ENCODE measurements around the gene STX8.
A peak's percentile ranks its signal among the peaks of the same experiment; 100 is the strongest.
"Not testable (repeated sequence)": the region's sequence is repeated elsewhere in the genome, so short reads cannot be mapped to it uniquely, and the experiment has no call there.

The STX8 gene

DNA sequence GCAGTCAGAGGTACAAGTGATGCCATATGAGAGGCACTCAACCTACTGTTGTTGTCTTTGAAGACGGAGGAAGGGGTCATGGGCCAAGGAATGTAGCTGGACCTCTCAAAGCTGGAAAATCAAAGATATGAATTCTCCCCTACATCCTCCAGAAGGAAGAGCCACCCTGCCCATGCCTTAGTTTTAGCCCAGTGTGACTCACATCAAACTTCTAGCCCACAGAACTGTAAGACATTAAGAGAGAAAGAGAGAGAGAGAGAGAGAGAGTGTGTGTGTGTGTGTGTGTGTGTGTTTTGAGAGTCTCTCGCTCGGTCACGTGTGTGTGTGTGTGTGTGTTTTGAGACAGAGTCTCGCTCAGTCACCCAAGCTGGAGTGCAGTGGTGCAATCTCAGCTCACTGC is 87.1 kb downstream of the STX8 start:
- peak; percentile 45 for DNase-seq

DNA sequence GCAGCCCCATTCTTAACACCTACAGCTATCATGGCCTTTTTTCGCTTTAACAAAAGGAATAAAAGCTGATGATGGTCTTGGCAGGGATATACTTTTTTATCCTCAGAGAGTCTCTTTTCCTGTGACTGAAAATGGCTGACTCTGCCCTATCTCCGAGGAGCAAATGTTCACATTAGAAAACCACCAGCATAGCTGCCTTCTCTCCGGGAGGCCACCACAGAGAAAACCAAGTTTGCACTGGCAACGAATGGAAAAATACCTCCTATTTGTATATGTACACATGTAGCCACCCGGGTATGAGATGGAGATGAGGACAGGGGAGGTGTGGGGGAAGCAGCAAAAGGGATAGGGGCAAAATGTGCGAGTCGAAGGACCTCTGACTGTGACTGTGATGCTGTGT is 88.2 kb downstream of the STX8 start:
- DNase-seq = peak; percentile 47

DNA sequence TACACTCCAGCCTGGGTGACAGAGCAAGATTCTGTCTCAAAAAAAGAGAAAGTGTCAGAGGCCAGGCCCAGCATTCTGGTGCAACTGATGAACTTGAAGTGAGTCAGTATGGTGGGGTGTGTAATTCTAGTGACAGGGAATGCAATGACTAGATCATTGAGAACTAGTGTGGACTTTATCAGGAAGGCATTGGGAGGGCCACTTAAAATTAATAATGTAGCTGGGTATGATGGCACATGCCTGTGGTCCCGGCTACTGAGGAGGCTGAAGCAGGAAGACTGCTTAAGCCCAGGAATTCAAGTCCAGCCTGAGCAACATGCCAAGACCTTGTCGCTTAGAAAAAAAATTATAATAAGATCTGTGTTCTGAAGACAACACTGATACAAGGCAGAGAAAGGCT is 90.8 kb downstream of the STX8 start:
- peak; percentile 57 for DNase-seq

DNA sequence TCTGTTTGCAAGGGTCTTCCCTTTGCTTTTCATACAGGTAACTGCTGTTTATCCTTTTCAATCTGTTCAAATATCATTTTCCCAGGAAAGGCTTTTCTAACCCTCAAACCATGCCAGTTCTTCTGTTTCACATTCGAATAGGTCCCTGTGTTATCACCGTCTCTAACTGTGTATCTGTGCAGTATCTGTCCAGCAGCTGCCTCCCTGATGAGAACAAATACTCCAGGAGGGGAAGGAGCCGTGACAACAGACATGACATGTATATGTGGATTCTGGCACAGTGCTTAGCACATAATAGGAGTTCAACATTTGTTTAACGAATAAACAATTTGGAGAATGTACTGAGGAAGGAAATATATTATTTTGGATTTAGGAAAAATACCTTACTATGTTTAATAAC is 95.7 kb downstream of the STX8 start:
- no peak for DNase-seq

DNA sequence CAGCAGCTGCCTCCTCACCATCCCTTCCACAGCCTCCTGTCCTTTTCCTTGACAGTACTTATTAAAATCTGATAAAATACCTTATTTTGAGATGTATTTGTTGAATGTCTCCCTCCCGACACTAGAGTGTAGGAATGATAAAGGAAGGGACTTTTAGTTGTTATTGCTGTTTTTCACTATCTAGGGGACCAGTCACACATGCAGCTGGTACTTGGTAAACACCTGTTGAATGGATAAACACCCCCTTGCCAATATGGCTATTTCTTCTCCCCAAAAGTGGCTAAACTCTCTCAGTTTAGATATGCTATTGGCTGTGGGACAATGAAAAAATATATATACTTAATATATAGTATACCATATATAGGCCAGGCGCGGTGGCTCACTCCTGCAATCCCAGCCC is 96.7 kb downstream of the STX8 start:
- no peak for DNase-seq

DNA sequence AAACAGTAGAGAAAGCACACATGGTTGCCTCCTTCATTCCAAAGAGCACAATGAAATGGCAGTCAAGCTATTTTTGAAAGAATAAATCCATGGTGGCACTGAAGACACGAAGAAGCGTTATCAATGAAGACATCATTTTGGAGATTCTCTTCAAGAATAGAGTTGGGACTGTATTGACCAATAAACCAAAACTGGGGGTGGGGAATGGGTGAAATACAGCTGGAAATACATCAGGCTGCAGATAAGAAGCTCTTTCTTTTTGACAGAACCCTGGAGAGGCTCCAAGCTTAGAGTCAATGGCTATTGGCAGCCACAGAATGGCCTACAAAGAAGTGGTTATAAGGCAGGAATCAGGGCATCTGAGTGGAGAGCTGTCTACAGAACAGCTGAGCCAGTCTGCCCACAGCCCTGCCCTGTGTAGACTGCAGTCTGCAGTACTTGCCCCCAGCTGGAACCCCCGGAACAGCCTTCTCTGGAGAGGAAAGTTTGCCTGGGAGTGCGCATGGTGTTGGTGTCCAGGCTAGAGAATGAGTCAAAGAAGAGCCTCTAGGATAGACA is 100.4 kb downstream of the STX8 start:
- DNase-seq = peak; percentile 45

DNA sequence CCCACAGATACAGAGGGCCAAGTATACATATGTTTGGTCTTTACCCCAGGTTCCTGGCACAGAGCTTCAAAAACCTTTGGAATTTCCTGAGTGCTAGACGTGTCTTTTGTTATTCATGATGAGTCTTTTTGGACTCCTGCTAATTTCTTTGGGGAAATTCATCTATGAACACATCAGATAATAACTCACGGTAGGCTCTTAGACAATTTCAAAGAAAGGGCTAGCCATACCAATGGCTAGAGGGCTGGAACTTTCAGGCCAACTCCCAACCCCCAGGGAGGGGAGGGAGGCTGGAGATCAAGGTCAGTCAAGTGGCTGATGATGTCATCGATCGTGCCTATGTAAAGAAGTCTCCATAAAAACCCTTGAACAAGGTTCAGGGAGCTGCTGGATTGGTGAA is 101.9 kb downstream of the STX8 start:
- peak; percentile 94 for DNase-seq

DNA sequence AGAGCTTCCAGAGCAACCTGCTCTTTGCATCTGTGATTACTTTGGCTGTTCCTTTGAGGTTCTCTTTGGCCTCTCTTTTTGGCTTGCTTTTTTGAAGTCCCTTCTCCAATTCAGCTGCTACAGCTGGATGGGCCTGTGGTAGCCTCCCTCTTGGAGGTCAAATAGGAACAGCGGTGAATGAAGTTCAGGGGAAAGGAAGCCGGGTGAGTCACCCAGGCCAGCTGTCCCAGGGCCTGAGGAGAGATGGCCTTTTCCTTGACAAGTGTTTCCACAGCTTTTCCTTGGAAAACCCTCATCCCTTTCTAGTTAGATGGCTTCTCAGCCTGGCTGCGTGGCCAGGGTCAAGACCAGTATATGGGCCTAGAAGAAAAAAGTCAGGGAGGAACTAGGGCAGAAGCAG is 103.1 kb downstream of the STX8 start:
- DNase-seq = peak; percentile 56

DNA sequence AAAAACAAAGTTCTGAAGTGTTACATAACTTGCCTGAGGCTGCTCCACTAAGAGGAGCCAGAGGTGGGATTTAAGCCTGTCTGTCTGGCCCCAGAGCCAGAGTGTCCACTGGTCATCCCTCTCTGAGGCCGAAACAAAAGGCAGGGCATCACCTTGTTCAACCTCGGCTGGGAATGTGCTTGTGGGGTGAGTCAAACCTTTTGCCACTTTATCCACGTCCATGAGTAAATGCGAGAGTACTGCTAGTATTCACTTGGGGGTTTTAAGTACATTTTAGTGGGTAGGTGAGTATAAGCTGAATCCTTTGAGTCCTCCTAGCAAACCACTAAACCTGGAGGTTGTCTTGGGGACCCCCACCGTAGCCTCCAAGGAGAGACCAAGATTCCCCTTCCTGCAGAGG is 103.5 kb downstream of the STX8 start:
- peak; percentile 77 for DNase-seq

DNA sequence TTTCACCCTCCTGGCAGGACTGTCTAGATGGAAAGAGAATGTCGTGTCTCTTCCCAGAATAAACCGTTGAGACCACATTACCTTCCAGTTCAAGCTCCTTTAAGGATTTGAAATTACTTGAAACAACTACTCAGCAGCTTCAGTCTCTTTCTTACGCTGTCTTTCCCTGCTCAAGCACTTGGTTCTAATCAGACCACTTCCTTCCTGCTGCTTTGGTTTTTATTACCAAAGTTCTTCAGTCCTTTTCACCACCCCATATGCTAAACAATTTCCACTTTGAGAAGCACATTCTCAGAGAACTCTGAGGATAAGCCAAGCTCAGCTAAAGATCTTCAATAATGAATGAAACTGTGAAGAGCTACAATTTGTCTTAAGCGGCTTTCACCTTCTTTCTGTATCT is 105.4 kb downstream of the STX8 start:
- peak; percentile 41 for DNase-seq

DNA sequence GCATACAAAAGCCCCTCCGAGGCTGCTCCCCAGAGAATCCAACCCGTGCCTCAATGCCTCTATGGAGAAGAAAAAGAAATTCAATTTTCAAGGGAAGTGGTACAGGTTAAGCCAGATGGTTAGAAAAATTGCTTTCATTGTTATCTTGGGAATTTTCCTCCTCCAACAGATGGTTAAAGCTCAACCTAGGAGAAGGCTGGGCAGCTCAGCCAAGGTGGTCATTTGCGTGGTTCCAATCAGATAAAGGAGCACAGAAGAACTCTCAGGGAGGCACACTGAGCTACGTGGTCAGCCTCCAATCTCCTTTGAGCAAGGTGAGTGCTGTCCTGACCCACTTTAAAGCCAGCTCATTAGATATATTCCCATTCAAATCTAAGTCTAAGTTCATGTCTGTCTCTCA is 106.7 kb downstream of the STX8 start:
- no peak for DNase-seq

DNA sequence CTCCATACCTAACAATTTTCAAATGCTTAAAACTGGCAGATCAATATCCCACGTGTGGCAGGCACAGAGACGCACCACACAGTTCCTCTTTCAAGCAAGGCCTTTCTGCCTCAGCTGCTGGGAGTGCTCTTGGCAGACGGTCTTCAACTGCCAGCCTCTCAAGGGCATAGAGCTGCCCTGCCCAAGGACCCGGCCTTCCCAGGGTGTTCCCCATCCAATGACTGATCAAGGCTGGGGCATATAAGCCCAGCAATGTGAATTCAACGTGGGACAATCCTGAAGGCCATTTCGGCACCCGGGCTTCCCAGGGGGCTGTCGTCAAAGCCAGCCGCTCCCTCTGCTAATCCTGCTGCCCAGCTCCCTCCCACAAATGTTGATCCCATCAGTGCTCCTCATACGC is 107.1 kb downstream of the STX8 start:
- no peak for DNase-seq

DNA sequence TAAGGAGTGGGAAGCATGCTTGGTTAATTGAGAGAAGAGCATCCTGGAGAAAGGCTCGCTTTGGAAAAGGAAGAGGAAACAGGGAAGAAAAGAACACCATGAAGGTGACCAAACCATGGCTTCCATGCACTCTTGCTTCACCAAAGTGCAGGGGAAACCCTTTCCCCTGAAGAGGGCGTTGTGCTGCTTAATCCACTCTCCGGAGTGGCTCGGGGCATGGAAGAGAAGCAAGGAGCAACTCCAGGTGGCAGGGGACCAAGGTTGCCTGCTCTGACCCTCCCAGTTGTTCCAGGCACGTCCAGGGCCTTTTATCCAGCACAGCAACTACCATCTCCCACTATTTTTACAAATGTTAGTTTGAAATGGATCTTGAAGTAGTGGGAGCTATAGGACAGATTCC is 108.1 kb downstream of the STX8 start:
- DNase-seq = no peak

DNA sequence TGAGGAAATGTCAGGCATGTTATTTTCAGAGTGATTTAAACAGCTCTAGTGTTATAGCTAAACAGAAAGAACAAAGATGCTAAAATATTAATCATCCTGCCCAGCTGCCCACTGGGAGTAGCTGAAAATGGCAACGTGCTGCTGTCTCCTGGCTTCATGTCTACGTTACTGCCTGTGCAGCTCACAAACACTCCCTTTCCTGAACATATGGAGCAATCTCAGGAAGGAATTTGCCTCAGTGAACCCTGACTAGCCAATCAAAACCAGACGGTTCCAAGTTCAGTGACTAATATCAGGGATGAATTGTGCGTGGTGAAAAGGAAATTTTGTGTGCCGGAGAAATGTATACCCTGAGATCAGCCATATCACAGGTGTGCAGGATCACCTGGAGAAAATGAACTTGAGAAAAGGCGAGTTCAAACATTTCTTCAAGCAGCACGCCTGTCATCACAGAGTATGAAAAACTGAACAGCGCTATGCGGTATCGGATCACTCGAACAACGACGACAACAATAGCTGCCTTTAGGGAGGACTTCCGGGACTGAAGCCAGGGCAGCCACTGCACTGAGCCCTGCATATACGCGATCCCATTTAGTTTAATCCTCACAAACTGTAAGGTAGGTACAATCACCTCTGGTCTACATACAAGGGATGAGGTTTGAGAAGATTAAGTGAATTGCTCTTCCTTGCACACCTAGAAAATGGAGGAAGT is 110.3 kb downstream of the STX8 start:
- peak; percentile 90 for DNase-seq

DNA sequence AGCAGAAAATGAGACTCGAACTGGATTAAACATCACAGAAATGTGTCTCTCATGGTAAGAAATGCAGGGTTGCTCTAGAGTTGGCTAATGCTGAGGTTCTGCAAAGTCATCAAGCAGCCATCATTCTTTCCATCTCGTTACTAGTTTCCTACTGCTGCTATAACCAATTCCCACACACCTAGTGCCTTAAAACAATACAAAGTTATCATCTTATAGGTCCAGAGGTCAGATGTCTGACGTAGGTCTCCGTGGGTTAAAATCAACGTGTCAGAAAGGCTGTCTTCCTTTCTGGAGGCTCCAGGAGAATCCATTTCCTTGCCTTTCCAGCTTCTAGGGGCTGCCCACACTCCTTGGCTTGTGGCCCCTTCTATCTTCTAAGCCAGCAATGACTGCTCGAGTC is 118.6 kb downstream of the STX8 start:
- DNase-seq = no peak

DNA sequence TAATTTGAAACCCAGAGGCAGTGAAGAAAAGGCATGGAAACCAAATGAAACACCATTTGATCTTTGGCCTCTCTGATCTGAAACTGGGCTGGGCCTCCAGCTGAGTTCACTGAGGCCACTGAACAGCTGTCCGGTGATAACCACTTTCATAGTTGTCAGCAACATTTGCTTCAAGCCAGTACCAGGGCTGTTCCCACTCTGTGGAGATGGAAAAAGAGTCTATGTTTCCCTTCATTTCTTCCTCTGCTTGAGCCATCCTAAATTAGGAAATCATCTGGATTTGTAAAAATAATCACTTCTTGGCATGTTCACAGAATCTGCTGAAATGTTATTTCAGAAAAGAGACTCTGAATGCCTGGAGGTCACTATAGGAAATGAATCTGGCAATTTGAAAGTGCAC is 119.3 kb downstream of the STX8 start:
- no peak for DNase-seq

DNA sequence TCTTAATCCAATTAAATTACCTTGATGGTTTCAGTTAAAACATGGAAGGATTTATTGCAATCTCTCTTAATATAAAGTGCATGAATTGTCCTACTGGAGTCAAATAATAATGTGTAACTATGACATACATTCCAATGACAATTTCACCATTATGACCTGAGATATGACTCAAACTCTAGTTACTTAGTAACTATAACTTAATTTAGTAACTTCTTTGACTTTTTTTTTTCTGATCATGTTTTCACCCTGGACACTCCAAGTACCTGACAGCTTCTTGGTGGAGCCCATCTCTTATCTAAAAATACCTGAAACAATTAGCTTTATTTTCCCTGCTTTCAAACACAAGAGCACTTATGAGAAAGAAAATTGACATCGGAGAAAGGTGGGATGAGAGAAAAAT is 123.7 kb downstream of the STX8 start:
- DNase-seq = no peak

DNA sequence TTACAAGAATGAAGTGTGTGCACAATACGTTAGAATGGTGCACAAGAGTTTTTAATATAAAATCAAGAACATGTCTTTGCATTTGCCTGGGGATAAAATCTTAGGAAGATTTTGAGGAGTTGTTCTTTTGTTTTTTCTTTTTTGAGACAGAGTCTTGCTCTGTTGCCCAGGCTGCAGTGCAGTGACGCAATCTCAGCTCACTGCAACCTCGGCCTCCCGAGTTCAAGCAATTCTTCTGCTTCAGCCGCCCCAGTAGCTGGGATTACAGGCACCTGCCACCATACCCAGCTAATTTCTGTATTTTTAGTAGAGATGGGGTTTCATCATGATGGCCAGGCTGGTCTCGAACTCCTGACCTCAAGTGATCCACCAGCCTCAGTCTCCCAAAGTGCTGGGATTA is 128.3 kb downstream of the STX8 start:
- not testable (repeated sequence) for DNase-seq

DNA sequence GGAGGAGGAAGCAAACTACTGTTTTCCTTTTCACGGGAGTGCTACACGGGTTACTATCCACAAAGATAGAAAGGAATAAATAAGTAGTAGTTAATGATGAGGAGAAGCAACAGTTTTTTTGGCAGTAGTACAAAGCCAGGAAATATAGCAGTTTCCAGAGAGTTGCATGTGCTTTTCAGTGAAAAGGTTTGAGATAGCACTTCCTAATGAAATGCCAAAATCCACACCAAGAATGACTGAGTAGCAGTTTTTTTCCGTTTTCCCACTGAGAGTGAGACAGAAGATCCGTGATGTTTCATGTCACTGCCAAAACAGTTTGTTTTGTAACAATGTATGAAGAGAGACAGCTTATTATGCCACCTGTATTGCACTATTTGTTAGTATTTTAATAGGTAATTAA is 129.1 kb downstream of the STX8 start:
- no peak for DNase-seq

DNA sequence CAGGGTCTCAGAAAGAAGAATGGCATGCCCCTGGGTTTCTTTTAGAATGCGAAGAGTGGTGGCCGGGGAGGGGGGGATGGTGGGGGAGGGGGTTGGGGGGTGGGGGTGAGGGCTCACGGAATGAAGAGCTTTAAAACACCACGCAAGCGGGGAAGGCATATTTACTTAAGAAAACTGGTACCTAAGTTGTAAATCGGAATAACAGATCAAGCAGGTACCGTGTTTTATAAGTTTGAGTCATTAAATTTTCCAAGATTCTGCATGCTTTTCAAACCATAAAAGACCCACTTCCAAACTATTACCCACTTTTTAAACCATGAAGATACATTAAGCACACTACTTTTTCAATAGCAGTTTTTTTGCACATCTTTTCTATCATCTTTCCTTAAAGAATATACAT is 130.2 kb downstream of the STX8 start:
- DNase-seq = no peak

DNA sequence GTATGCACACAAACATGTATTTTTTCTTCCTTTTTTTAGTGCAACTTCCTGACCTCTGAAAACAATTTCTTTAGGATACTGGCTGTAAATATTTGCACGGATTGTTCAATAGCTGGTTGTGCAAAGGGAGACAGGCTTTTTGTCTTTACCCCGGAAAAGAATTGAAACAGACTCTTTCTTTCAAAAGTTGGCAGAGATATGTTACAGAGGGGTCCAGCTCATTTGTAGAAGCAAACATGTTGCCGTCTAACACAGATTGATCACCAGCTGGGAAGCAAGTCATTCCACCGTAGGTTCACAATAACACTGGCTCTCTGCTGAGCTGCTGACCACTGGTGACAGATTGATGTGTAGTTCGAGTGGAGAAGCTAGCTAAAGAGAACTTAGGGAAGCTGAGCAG is 130.9 kb downstream of the STX8 start:
- peak; percentile 18 for DNase-seq

DNA sequence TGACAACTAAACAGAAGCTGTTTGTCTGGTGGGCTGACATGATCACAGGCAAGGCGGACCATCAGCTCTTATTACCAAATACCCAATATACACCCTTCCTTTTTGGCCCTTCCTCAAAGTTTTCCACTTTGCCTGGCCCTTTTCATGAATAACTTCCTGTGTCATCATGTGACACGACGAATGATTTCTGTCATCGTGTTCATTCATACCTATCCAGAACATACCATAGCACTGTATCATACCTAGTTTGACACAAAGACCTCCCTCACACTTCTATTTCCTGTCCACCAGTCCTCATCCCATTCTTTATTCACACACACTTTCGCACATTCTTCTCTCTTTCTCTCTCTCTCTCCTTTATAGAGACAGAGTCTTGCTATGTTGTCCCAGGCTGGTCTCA is 131.8 kb downstream of the STX8 start:
- DNase-seq = no peak

DNA sequence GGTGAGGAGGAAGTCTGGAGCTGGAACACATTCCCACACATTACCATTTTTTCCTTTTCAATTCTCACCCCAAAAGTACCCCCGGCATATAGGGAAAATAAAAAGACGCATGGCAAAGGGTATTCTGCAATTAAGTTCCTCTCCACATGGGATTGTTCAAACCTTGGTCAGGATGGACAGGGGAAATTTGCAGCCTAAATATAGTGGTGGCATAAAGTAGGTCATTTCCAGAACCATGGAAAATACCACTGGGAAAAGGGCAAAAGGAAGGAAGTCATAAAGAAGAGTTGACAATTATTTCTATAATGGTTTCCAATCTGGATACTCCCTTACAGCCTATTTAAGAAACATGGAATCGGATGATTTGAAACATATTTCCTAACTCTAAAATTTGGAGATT is 135.8 kb downstream of the STX8 start:
- DNase-seq = no peak

DNA sequence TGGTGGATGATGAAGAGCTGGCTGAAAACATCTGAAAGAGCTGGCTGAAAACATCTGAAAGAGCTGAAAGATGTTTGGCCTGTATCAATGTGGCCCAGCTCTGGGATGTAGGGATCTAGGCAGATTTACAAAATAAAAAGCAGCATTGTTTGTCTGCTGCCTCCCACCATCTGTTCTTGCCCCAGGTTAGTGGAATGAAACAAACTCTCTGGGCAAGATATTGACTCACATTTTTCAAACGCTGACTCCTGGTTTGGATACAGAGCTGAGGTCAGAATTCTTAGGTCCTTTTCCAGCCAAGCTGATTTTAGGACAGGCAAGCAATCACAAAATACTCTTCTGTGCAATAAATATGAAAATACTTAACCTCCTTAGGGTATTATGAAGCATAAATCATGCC is 139.0 kb downstream of the STX8 start:
- peak; percentile 70 for DNase-seq

DNA sequence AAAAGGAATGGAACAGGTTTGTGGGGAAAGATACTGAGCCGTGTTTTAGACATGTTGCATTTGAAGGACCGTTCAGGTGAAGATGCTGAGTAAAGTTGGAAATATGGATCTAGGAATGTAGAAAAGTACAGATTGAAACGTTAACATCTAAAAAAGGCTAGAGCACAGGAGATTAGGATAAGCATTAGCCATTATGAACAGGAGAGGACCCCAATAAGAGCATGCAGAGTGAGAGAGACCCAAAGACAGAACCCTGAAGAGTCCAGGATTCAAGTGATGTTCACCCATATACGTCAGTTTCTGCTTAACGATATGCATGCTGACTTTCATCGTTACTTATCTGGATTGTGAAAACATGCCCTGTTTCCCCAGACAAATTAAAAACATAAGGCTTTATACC is 140.5 kb downstream of the STX8 start:
- DNase-seq = no peak
